Measurements from ENCODE around the gene SCRN1. TPM values are rescaled to one million over a fixed set of nuclear protein-coding genes. Genes with fewer than 3 reads are reported as not detected.

SCRN1 gene
- total and polyA plus RNA-seq, 2 of the 4 experiments (the other 2 are of a cell fraction): 57.1 to 124 TPM

GRCh38 chr7:29922921-29923700 lies 66.5 kb downstream of the SCRN1 start:
- H3K9me3 ChIP-seq (ENCODE audit: control insufficient read depth, insufficient read depth, low read length): no peaks in the 10 kb centered on the region
- no peak overlapping the region for H4K91ac ChIP-seq (ENCODE audit: insufficient read depth, low read depth, low read length)
- H4K20me1 ChIP-seq (ENCODE audit: insufficient read depth, low read length): peaks cover 5% of the 10 kb centered on the region; the same call in 1 of the 2 replicates
- no peak overlapping the region for H3K14ac ChIP-seq (replicated peaks; ENCODE audit: low read depth, low read length)
- no peak overlapping the region for H4K8ac ChIP-seq (ENCODE audit: low read depth in 2 of 2, low read length in 2 of 2)
- peaks cover 3 to 6% of the 10 kb centered on the region in 2 experiments; a peak in 3 of 4 replicates for H3K79me1 ChIP-seq (ENCODE audit: low read depth in 1 of 2, low read length in 2 of 2)
- H3K4me3 ChIP-seq (ENCODE audit: insufficient read depth, low read depth, low read length): no peak overlapping the region
- DNase-seq (no peak), ATAC-seq (ENCODE audit: low read depth) (no peak)
- ChIA-PET POLR2A (ENCODE audit: unreplicated experiment) (no interaction called here), CTCF (interaction anchor here (1.7 to 1.9 kb wide), 2 partner anchors 8 to 45 kb away, joined by 4 to 5 read pairs; no protein-coding TSS in a partner anchor)
- H2BK15ac ChIP-seq (ENCODE audit: low read depth, low read length): no peak overlapping the region
- dilution Hi-C loops (cut with HindIII; ENCODE audit: low sequenced_read_pairs, unreplicated experiment) (no loop called here), intact Hi-C loops (cut with micrococcal nuclease) (loop anchor here (5.0 kb wide), 1 partner anchor 286 kb away; no protein-coding TSS in a partner anchor), in situ Hi-C loops (cut with MboI; ENCODE audit: low sequenced_read_pairs) (no loop called here)
- H3K23ac ChIP-seq (ENCODE audit: low read depth, low read length): no peak overlapping the region
- 93% methylated on average over 2 of the region's 7 CpGs; no CpG with 5 or more reads in 1 of the 2 experiments for WGBS, 2 experiments (ENCODE audit: extremely low coverage in 2 of 2, insufficient read length in 1 of 2)
- no peak overlapping the region for H4K5ac ChIP-seq (ENCODE audit: low read depth, low read length)
- H3K36me3 ChIP-seq (ENCODE audit: control insufficient read depth, insufficient read depth, low read length): peaks cover 48% of the 10 kb centered on the region
- H3K27me3 ChIP-seq (ENCODE audit: control insufficient read depth, insufficient read depth, low read length): no peaks in the 10 kb centered on the region
- no peaks in the 10 kb centered on the region for H3K9me1 ChIP-seq (ENCODE audit: insufficient read depth, low read length)
- no peak overlapping the region for H3K9ac ChIP-seq (ENCODE audit: low read depth, low read length)
- H2BK20ac ChIP-seq (ENCODE audit: low read depth, low read length): no peak overlapping the region
- no TSS peak for BruUV-seq (replicated peaks)
- no peaks in the 10 kb centered on the region for H3K4me1 ChIP-seq (ENCODE audit: control insufficient read depth, insufficient read depth, low read length)
- H2AFZ ChIP-seq (replicated peaks; ENCODE audit: low read length, poor library complexity): no peak overlapping the region
- no peak overlapping the region for H2AK5ac ChIP-seq (ENCODE audit: low read depth, low read length)
- H3K27ac ChIP-seq (ENCODE audit: insufficient read depth, low read length): no peak overlapping the region
- no peak overlapping the region for H2BK120ac ChIP-seq (ENCODE audit: low read depth, low read length)
- H3K56ac ChIP-seq (ENCODE audit: extremely low read depth, insufficient read depth, low read length): no peak overlapping the region
- no peak overlapping the region for H2AK9ac ChIP-seq (replicated peaks; ENCODE audit: low read depth, low read length, poor library complexity)
- no peak overlapping the region for H3K4ac ChIP-seq (ENCODE audit: low read depth, low read length)
- TF ChIP-seq NFE2L2 (IDR thresholded peaks at IDR 0.05; ENCODE audit: low read depth, low read length) (no peak), CTCF (conservative IDR thresholded peaks at IDR 0.05; ENCODE audit: low read depth, low read length) (no peak)
- no peak overlapping the region for H3K18ac ChIP-seq (ENCODE audit: low read depth, low read length)
- H2BK5ac ChIP-seq (ENCODE audit: low read depth, low read length, poor library complexity, severe bottlenecking): no peak overlapping the region
- no peak overlapping the region for H3K4me2 ChIP-seq (ENCODE audit: low read depth, low read length)

Measured in IMR-90 (cell line).